ENCODE data around the gene DENND1A.

DENND1A gene

DNA sequence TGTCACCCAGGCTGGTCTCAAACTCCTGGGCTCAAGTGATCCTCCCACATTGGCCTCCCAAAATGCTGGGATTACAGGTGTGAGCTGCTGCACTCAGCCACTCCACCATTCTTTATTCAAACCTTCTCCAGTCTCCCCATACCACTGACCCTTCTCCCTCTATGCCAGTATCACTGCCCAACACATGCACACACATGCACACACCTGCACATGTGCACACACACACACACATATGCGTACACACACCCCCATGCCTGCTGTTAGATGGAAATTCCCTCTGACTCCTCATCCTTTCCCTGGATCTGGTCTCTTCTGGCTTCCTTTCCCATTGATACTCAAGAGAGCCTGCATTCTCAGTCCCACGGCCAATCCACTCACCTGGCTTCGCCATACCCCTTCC lies 404.0 kb downstream of the DENND1A start:
- H3K27me3 ChIP-seq (ENCODE audit: control insufficient read depth, insufficient read depth, low read length), result no peaks in the 10 kb centered on the region
- no peaks in the 10 kb centered on the region for H3K9me3 ChIP-seq (ENCODE audit: control insufficient read depth, insufficient read depth, low read length)
- H3K4me3 ChIP-seq (ENCODE audit: low read depth, low read length), result no peak overlapping the region
- H3K9ac ChIP-seq (ENCODE audit: low read depth, low read length), result no peak overlapping the region
- H3K27ac ChIP-seq (ENCODE audit: low read depth, low read length), result no peak overlapping the region
- H3K4me1 ChIP-seq (ENCODE audit: control insufficient read depth, insufficient read depth, low read length), result no peaks in the 10 kb centered on the region; the same call in 1 of the 2 replicates
- H3K36me3 ChIP-seq (ENCODE audit: control insufficient read depth, insufficient read depth, low read length), result no peaks in the 10 kb centered on the region

DNA sequence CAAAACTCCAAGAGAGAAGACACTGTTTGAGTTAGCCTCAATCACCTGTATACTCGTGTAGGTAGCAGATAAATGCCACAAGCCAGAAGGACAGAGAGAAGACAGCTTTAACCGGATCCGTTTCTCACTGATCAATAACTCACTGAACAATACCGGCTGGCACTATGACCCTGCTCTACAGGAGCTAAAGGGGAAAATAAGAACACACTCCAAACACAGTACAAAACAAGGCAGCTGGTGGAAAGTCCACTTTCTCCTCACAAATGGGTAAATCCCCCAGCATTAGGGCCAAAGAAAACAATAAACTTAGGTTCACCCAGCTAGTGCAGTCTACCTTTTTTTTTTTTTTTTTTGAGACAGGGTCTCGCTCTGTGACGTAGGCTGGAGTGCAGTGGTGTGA lies 404.5 kb downstream of the DENND1A start:
- no peaks in the 10 kb centered on the region for H3K36me3 ChIP-seq (ENCODE audit: control insufficient read depth, insufficient read depth, low read length)
- no peaks in the 10 kb centered on the region for H3K9me3 ChIP-seq (ENCODE audit: control insufficient read depth, insufficient read depth, low read length)
- H3K9ac ChIP-seq (ENCODE audit: low read depth, low read length), result no peak overlapping the region
- no peak overlapping the region for H3K4me3 ChIP-seq (ENCODE audit: low read depth, low read length)
- no peak overlapping the region for H3K27ac ChIP-seq (ENCODE audit: low read depth, low read length)
- H3K4me1 ChIP-seq (ENCODE audit: control insufficient read depth, insufficient read depth, low read length), result no peaks in the 10 kb centered on the region; the same call in 1 of the 2 replicates
- no peaks in the 10 kb centered on the region for H3K27me3 ChIP-seq (ENCODE audit: control insufficient read depth, insufficient read depth, low read length)

DNA sequence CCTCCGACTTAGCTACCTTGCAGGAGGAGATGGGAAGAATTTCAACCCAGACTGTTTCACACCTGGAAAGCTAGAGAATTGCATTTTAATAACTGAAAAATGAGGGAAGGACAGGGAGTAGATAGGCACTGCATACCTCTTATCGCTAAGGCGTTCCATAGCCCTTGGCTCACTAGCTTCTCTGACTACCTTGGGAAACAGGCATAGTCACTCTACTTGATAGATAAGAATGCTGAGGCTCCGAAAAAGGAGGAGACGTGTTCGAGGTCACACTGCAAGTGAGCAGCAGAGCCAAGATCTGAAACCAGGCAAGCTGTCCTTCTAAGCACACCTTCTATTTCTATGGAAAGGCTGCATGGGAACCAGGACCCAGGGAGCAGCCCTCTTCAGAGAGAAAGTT lies 405.1 kb downstream of the DENND1A start:
- Histone ChIP-seq H3K36me3 (ENCODE audit: control insufficient read depth, insufficient read depth, low read length) (no peaks in the 10 kb centered on the region), H3K4me1 (ENCODE audit: control insufficient read depth, insufficient read depth, low read length) (no peaks in the 10 kb centered on the region; the same call in 1 of the 2 replicates), H3K4me3 (ENCODE audit: low read depth, low read length) (no peak overlapping the region), H3K27ac (ENCODE audit: low read depth, low read length) (no peak overlapping the region), H3K9ac (ENCODE audit: low read depth, low read length) (no peak overlapping the region), H3K27me3 (ENCODE audit: control insufficient read depth, insufficient read depth, low read length) (no peaks in the 10 kb centered on the region), H3K9me3 (ENCODE audit: control insufficient read depth, insufficient read depth, low read length) (no peaks in the 10 kb centered on the region)

DNA sequence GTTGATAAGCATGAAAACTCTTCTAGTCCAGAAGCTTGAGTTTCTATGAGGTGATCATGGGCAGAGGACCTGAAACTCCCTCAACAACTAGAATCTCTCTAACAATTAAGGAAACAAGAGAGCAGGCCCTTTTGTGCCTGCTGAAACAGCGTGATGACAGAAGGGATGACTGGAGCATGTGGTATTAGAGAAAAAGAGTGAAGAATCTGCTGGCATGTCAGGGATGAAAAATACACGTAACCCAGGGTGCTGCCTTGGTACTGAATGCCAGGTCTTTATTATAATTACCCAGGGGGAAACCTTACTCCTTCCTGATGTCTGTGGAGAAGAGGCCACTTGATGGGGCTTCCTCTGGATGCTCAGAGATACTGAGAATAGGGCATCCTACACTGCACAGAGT lies 406.1 kb downstream of the DENND1A start:
- H3K9me3 ChIP-seq (ENCODE audit: control insufficient read depth, insufficient read depth, low read length), result no peaks in the 10 kb centered on the region
- H3K4me3 ChIP-seq (ENCODE audit: low read depth, low read length), result no peak overlapping the region
- no peak overlapping the region for H3K9ac ChIP-seq (ENCODE audit: low read depth, low read length)
- H3K27ac ChIP-seq (ENCODE audit: low read depth, low read length), result no peak overlapping the region
- H3K36me3 ChIP-seq (ENCODE audit: control insufficient read depth, insufficient read depth, low read length), result no peaks in the 10 kb centered on the region
- H3K4me1 ChIP-seq (ENCODE audit: control insufficient read depth, insufficient read depth, low read length), result no peaks in the 10 kb centered on the region; the same call in 1 of the 2 replicates
- no peaks in the 10 kb centered on the region for H3K27me3 ChIP-seq (ENCODE audit: control insufficient read depth, insufficient read depth, low read length)

DNA sequence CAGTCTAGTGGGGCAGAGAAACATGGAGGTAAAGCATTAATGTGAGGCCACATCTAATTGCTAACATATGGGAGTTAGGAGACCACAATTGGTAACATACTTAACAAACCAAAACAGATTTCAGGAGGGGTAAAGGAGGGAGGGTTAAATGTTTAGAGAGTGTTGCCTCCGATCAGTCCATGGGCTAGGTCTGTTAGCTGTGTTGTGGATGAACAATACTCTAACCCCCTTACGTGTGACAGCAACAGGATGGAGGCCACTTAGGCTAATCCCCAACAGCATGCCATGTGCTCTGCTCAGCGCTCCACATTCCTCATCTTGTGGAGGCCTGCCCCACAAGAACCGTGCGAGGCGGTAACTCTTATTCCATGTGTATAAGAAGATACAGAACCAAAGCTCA lies 406.9 kb downstream of the DENND1A start:
- Histone ChIP-seq H3K4me1 (ENCODE audit: control insufficient read depth, insufficient read depth, low read length) (no peaks in the 10 kb centered on the region; the same call in 1 of the 2 replicates), H3K9ac (ENCODE audit: low read depth, low read length) (no peak overlapping the region), H3K27ac (ENCODE audit: low read depth, low read length) (no peak overlapping the region), H3K27me3 (ENCODE audit: control insufficient read depth, insufficient read depth, low read length) (no peaks in the 10 kb centered on the region), H3K4me3 (ENCODE audit: low read depth, low read length) (no peak overlapping the region), H3K36me3 (ENCODE audit: control insufficient read depth, insufficient read depth, low read length) (no peaks in the 10 kb centered on the region), H3K9me3 (ENCODE audit: control insufficient read depth, insufficient read depth, low read length) (no peaks in the 10 kb centered on the region)

DNA sequence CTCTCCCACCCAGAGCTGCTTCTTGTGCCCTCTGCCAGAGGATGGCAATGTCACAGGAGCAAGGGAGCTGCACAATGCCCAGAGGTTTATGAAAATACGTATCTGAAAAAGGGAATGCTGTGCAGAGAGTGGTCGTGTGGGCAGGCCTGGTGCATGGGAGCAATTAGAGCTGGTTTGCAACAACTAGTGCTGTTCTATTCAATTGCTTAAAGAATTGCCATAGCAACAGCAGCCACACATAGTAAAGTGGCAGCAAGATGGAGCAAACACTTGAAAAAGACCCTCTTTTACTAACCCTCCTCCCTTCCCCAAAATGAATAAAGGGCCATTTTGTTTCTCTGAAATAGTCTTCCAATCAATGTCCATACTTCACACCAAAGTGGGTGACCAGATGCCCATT lies 407.7 kb downstream of the DENND1A start:
- H3K9ac ChIP-seq (ENCODE audit: low read depth, low read length), result no peak overlapping the region
- no peaks in the 10 kb centered on the region for H3K27me3 ChIP-seq (ENCODE audit: control insufficient read depth, insufficient read depth, low read length)
- H3K36me3 ChIP-seq (ENCODE audit: control insufficient read depth, insufficient read depth, low read length), result no peaks in the 10 kb centered on the region
- no peak overlapping the region for H3K27ac ChIP-seq (ENCODE audit: low read depth, low read length)
- H3K9me3 ChIP-seq (ENCODE audit: control insufficient read depth, insufficient read depth, low read length), result no peaks in the 10 kb centered on the region
- no peaks in the 10 kb centered on the region; the same call in 1 of the 2 replicates for H3K4me1 ChIP-seq (ENCODE audit: control insufficient read depth, insufficient read depth, low read length)
- H3K4me3 ChIP-seq (ENCODE audit: low read depth, low read length), result no peak overlapping the region

DNA sequence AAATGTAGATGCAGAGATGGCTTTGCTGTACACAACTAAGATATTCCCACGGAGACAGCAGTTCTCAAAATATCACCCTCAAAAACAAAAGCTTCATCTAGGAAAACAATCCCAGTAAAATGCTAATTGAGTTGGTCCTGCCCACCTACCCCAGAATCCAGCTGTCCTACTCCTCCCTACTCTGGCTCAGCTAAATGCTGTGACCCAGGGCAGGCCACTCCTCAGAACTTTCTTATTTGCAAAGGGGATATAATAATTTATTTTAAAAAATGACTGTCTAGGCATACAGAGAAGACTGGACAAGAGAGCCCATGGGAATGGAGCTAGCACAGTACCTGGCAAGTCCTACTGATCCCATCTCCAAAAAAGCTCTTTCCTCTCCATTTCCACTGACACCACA lies 411.6 kb downstream of the DENND1A start:
- H3K9ac ChIP-seq (ENCODE audit: low read depth, low read length), result no peak overlapping the region
- H3K4me3 ChIP-seq (ENCODE audit: low read depth, low read length), result no peak overlapping the region
- no peaks in the 10 kb centered on the region for H3K36me3 ChIP-seq (ENCODE audit: control insufficient read depth, insufficient read depth, low read length)
- H3K9me3 ChIP-seq (ENCODE audit: control insufficient read depth, insufficient read depth, low read length), result no peaks in the 10 kb centered on the region
- H3K27me3 ChIP-seq (ENCODE audit: control insufficient read depth, insufficient read depth, low read length), result no peaks in the 10 kb centered on the region
- no peak overlapping the region for H3K27ac ChIP-seq (ENCODE audit: low read depth, low read length)
- H3K4me1 ChIP-seq (ENCODE audit: control insufficient read depth, insufficient read depth, low read length), result no peaks in the 10 kb centered on the region

DNA sequence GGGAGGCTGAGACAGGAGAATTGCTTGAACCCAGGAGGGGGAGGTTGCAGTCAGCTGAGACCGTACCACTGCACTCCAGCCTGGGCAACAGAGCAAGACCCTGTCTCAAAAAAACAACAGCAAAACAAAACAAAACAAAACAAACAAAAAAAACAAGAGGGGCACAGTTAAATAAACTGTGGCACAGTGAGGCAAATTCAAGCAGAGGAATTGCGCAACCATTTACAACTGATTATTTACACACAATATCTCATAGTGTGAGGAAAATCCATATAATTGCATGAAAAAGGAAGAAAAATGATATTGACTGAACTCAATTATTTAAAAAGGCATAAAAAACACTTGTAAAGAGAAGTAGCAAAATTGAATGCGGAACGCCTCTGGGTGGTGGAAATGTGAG lies 412.4 kb downstream of the DENND1A start:
- no peaks in the 10 kb centered on the region for H3K27me3 ChIP-seq (ENCODE audit: control insufficient read depth, insufficient read depth, low read length)
- no peak overlapping the region for H3K27ac ChIP-seq (ENCODE audit: low read depth, low read length)
- H3K36me3 ChIP-seq (ENCODE audit: control insufficient read depth, insufficient read depth, low read length), result no peaks in the 10 kb centered on the region
- H3K4me3 ChIP-seq (ENCODE audit: low read depth, low read length), result no peak overlapping the region
- H3K9me3 ChIP-seq (ENCODE audit: control insufficient read depth, insufficient read depth, low read length), result no peaks in the 10 kb centered on the region
- no peak overlapping the region for H3K9ac ChIP-seq (ENCODE audit: low read depth, low read length)
- H3K4me1 ChIP-seq (ENCODE audit: control insufficient read depth, insufficient read depth, low read length), result no peaks in the 10 kb centered on the region

DNA sequence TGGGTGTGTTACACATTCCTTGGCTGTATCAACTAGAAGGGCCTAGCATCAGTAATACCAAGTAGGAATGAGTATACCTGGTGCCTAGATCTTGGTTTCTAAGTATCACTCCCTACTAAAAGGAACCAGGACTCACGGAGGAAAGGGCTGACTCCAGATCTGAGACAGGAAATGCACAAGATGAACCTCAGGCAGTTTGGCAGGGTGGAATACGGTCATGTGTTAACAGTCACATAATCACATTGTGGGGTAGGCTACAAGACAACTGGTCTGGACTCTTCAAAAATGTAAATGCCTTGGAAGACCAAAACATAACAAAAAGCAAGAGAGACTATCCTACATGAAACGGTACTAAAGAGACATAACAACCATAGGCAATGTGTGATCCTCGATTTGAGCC lies 415.2 kb downstream of the DENND1A start:
- H3K36me3 ChIP-seq (ENCODE audit: control insufficient read depth, insufficient read depth, low read length), result no peaks in the 10 kb centered on the region

DNA sequence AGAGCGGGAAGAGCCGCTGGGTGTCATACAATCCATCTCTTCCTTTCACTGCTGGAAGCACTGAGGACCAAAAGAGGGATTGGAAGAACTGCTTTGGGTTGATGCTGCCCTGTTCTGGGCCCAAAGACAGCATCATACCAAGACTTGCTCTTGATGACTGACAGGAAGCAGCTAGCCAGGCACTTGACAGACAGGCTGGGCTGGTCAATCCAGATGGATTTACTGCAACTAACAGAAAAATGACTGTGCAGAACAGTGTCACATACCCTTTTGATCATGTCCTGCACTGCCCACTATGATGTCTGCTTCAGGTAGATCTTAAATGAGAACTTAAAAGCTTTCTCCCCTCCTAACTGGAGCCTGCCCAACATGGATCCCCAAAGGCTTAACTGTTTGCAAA lies 416.4 kb downstream of the DENND1A start:
- H3K27me3 ChIP-seq (ENCODE audit: control insufficient read depth, insufficient read depth, low read length), result no peaks in the 10 kb centered on the region
- no peaks in the 10 kb centered on the region for H3K9me3 ChIP-seq (ENCODE audit: control insufficient read depth, insufficient read depth, low read length)
- no peak overlapping the region for H3K27ac ChIP-seq (ENCODE audit: low read depth, low read length)
- no peak overlapping the region for H3K4me3 ChIP-seq (ENCODE audit: low read depth, low read length)
- H3K4me1 ChIP-seq (ENCODE audit: control insufficient read depth, insufficient read depth, low read length), result no peaks in the 10 kb centered on the region
- H3K9ac ChIP-seq (ENCODE audit: low read depth, low read length), result no peak overlapping the region
- no peaks in the 10 kb centered on the region for H3K36me3 ChIP-seq (ENCODE audit: control insufficient read depth, insufficient read depth, low read length)

More for the DNA sequence above, 415.2 kb downstream of the DENND1A start:
- Histone ChIP-seq H3K9ac (ENCODE audit: low read depth, low read length) (no peak overlapping the region), H3K27me3 (ENCODE audit: control insufficient read depth, insufficient read depth, low read length) (no peaks in the 10 kb centered on the region), H3K4me1 (ENCODE audit: control insufficient read depth, insufficient read depth, low read length) (no peaks in the 10 kb centered on the region), H3K9me3 (ENCODE audit: control insufficient read depth, insufficient read depth, low read length) (no peaks in the 10 kb centered on the region), H3K27ac (ENCODE audit: low read depth, low read length) (no peak overlapping the region), H3K4me3 (ENCODE audit: low read depth, low read length) (no peak overlapping the region)

DNA sequence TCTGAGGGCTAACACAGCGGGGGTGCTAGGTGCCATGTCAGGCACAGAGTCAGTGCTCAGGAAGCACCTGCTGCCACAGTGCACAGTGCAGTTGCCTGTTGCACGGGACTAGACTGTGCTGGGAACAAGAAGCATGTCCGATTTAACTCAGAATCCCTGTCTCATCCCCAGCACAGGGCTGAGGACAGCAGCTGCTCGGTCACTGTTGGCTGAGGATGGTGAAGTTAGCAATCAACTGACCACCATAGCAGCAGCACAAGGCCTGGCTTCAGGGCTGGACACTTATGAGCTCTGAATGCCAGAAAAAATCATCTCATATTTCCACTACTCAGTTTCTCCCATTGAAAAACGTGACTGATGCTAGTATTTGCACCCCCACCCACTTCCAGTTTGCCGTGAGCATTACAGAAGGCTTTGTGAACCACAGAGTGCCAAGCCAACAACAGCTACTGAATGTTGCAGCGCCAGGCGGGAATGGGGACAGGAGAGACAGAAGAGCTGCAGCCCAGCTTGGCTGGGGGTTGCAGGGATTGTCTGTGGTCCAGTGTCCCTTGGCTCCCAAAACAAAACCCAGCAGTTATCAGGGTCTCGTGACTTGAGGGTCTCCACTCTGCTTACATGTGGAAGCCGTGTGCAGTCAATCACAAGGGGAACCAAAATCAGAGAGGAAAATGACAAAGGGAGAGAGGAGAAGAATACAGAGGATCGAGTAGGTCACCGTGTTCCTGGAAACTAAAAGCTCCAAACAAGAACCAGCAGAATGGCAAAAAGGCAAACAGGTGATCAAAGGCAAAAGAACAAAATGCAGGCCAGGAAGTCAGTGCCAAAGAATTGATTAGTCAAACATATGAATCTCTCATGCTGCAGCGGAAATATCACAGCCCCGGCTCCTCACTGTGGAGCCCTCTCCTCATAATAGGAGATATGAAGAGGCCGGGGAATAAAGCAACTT lies 418.3 kb downstream of the DENND1A start:
- Histone ChIP-seq H3K4me3 (ENCODE audit: low read depth, low read length) (no peak overlapping the region), H3K36me3 (ENCODE audit: control insufficient read depth, insufficient read depth, low read length) (no peaks in the 10 kb centered on the region), H3K27ac (ENCODE audit: low read depth, low read length) (no peak overlapping the region), H3K9me3 (ENCODE audit: control insufficient read depth, insufficient read depth, low read length) (no peaks in the 10 kb centered on the region), H3K27me3 (ENCODE audit: control insufficient read depth, insufficient read depth, low read length) (no peaks in the 10 kb centered on the region), H3K9ac (ENCODE audit: low read depth, low read length) (no peak overlapping the region; the same call in 1 of the 2 replicates), H3K4me1 (ENCODE audit: control insufficient read depth, insufficient read depth, low read length) (no peaks in the 10 kb centered on the region)

Measured in HUES48 (cell line).